HL-60/S4 treated with phorbol 12-myristate 13-acetate at 8.2 ng/mL for 4 days and 3 days (cell line): ENCODE measurements around the gene PLCXD1.
"Not testable (repeated sequence)": the region's sequence is repeated elsewhere in the genome, so short reads cannot be mapped to it uniquely, and the experiment has no call there.

Experiments used
- in situ Hi-C: fragments of 300-500 bp; cut with MboI; formaldehyde crosslinking; loops from 2 replicates; pipeline ENCODE4 v1.15.0; 2022; ENCODE audit warnings: low sequenced_read_pairs

The PLCXD1 gene

DNA sequence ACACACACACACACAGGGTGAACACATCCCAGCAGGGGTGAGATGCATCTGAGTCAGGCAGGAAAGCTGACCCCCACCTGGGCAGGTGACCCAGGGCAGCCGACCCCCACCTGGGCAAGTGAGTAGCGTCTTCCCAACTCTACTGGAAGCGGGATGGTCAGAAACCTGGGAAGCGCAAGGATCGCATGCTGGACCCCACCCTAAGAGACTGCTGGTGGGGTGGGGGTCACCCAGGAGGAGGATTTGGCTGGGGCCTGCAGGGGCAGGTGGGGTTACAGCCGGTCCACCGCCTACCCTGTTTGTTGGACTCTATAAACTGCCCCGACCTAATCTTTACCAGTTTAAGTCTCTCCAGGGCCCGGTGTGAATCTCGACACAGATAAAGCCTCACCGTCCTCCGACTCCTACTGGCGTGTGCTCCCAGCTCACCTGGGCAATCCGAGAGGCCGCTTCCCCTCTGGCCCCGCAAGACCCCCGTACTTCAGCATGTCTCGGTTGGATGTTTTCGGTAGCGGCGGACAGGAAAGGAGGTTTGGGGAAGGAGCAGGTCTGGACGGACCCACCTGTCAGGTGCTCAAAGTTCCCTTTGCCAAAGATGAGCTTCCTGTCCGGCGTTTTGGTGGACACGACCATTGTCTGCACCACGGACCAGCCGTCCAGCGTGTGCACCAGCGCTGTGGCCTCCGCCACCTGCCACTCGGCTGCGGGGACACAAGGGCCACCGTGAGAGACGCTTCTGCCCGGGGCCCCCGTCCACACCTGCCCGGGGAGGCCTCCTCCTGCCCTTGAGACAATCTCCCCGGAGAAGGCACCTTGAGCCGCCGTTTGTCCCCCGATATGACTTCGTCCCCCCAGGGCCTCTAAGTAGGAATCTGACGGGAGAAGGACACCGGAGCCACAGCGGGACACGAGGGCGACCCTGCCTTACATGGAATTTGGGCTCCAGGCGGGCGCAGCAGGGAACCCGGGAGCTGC is 35.5 kb downstream of the PLCXD1 start:
- in situ Hi-C loops, result no loop called here

DNA sequence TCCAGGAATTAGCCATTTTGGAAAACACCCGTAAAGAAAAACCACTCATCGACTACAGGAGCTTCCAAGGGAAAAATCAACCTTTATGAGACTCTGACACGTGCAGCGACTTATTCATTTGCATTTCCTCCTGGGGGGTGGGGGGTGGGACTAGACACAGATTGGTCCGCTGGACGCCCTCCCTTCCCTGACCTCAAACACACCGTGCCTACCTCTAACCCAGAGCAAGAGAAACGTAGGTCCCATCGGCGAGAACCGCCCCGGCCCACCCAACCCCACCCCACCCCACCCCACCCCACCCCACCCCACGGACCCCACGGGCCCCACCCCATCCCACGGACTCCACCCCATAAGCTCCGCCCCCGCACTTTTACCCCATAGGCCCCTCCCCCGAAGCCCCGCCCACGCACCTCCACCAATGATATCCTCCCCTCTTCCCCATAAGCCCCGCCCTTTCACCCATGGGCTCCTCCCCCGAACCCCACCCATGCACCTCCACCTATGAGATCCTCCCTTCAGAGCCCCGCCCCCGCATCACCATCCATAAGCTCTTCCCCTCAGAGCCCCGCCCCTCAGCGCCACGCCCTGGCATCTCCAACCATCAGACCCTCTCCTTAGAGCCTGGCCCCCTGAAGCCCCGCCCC is 36.4 kb downstream of the PLCXD1 start:
- in situ Hi-C loops, result no loop called here

DNA sequence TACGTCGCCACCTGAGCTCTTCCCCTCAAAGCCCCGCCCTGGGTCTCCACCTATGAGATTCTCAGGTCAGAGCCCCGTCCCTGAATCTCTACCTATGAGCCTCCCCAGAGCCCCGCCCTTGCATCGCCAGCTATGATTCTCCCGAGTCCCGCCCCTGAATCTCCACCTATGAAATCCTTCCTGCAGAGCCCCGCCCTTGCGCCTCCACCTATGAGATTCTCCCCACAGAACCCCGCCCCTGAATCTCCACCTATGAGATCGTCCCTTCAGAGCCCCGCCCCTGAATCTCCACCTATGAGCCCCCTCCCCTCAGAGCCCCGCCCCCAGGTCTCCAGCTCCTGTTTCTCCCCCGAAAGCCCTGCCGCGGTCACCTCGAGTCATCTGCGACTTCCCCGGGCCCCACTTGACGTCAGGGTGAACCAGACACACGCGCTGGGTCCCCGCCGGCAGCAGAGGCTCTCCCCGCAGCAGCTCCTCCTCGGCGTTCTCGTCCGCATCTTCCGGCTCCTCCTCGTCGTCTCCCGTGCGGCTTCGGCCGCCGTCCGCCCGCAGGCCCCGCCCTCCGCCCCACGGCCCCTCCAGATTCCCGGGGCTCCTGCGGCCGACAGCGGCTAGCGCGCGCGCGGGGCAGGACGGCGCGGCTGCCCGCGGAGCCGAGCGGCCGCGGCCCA is 37.0 kb downstream of the PLCXD1 start:
- in situ Hi-C loops, result no loop called here

DNA sequence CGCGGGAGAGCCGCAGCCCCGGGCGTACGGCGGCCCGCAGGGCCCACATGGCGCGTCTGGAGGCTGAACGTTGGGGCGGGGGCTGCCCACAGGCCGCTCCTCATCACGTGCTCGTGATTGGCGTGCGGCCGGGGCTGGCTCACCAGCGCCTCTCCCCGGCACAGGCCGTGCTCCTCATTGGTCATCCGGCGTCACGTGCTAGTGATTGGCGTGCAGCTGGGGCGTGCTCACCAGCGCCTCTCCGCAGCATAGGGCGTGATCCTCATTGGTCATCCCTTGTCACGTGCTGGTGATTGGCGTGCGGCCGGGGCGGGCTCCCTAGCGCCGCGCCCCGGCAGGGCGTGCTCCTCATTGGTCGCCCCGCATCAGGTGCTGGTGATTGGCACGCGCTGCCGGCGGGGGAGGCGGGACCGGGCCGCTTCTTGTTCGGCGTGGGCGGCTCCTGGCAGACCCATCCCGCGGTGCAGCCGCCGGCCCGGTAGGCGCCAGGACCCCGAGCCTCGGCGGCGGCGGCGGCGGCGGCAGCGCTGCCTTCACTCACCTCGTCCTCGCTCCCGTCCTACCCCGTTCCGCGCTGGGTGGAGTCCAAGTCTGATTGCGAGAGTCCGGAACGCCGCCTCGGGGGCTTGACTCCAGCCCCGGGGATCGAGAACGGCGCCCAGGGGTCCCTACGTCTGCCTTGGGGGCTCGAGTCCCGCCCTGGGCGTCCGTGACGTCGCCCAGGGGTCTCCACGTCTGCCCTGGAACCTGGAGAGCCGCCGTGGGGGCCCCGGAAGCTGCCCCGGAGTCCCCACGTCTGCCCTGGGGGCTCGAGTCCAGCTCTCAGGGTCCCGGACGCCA is 37.8 kb downstream of the PLCXD1 start, which contains the start of gene GTPBP6:
TSS of gene GTPBP6 (minus strand) at position 58 of the 840 bp plus-strand sequence. CDS start at position 49, 9 bp downstream.
- in situ Hi-C loops, result no loop called here

DNA sequence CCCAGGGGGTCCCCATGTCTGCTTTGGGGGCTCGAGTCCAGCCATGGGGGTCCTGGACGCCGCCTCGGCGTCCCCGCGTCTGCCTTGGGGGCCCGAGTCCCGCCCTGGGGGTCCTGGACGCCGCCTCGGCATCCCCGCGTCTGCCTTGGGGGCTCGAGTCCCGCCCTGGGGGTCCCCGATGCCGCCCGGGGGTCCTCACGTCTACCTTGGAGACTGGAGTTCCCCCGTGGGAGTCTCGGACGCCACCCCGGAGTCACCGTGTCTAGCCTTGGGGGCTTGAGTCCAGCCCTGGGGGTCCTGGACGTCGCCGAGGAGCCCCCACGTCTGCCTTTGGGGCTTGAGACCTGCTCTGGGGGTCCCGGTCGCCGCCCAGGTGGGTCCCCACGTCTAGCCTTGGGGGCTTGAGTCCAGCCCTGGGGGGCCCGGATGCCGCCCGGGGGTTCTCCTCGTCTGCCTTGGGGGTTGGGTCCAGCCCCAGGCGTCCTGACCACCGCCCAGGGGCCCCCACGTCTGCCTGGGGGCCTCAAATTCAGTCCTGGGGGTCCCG is 38.5 kb downstream of the PLCXD1 start:
- in situ Hi-C loops, result no loop called here

DNA sequence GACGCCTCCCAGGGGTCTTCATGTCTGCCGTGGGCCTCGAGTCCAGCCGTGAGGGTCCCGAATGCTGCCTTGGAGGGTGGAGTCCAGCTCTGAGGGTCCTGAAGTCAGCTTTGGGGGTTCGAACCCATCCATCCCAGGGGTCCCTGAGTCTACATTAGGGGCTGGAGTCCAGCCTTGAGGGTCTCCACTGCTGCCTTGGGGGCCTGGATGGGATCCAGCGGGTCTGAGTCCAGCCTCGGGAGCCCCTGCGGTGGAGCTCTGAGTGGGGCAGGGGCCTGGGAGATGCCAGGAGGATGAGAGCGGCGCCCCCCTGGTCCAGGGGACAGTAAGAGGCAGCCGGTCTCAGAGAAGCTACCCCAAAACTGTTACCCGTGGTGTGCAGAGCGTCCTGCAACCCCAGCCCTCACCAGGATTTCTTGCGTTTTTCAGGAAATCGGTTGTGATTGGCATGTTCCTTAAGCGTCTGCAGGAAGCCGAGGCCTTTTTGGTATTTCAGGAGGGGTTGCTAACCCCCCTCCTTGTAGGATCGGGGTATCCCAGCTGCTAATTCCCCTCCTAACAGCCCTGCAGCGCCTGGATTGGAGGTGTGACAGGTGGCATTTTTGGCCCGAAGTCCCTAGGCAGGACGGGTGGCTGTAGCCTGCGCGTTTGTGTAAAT is 39.1 kb downstream of the PLCXD1 start:
- in situ Hi-C loops, result no loop called here

DNA sequence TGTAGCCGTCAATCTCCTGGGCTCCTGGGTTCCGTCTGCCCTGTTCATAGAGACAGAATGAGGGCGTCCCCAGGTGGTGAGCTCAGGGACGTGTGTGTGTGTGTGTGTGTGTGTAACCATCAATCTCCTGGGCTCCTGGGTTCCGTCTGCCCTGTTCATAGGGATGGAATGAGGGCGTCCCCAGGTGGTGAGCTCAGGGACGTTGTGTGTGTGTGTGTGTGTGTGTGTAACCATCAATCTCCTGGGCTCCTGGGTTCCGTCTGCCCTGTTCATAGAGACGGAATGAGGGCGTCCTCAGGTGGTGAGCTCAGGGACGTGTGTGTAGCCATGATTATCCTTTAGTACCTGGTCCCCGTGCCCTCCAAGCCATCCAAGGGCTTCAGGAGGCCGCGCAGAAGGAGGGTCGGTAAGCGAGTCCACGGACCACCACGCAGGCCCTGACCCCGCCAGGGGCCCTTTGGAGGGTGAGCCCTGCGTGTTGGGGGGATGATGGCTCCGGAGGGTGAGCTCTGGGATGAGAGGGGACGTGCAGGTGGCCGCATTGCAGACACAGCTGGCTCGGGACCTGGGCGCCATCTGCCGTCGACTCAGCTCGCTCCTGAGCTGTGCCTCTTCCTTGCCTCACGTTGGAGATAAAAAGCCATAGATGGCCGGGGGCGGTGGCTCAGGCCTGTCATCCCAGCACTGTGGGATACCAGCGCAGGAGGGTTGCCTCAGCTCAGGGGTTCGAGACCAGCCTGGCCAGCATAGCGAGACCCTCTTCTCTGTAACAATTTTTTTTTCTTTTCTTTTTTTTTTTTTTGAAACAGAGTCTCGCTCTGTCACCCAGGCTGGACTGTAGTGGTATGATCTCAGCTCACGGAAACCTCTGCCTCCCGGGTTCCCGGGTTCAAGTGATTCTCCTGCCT is 42.8 kb downstream of the PLCXD1 start:
- in situ Hi-C loops, result no loop called here

DNA sequence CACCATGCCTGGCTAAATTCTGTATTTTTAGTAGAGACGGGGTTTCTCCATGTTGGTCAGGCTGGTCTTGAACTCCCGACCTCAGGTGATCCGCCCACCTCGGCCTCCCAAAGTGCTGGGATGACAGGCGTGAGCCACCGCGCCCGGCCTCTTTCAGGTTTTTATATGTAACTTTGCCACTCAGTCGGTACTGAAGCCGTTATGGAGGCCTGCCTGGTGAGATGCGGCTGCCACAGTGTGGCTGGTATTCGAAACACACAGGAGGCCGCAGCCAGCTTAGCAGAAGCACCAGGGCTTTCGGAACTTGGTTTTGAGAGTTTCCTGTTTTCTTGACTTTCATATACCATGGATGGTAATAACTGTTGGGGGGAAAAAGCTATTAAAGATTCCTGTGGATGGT is 43.5 kb downstream of the PLCXD1 start:
- in situ Hi-C loops, result not testable (repeated sequence)

DNA sequence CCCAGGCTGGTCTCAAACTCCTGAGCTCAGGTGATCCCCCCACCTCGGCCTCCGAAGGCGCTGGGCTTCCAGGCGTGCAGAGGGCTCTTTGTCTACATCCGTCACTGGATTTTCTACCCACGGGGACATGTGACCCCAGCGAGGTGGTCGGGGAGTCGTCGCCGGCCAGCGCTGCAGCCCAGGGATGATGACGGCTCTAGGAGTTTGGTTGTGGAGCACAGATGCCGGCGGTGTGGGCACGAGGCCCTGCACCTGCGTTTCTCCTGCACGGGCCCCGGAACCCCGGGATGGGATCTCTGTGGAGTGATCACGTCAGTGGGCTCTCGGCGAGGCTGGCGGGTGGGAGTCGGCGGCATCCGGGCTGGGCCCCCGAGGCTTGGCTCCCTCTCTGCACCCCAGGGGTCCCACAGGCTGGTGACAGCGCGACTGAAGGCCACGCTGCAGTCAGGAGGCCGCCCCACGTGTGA is 46.5 kb downstream of the PLCXD1 start:
- in situ Hi-C loops, result no loop called here

DNA sequence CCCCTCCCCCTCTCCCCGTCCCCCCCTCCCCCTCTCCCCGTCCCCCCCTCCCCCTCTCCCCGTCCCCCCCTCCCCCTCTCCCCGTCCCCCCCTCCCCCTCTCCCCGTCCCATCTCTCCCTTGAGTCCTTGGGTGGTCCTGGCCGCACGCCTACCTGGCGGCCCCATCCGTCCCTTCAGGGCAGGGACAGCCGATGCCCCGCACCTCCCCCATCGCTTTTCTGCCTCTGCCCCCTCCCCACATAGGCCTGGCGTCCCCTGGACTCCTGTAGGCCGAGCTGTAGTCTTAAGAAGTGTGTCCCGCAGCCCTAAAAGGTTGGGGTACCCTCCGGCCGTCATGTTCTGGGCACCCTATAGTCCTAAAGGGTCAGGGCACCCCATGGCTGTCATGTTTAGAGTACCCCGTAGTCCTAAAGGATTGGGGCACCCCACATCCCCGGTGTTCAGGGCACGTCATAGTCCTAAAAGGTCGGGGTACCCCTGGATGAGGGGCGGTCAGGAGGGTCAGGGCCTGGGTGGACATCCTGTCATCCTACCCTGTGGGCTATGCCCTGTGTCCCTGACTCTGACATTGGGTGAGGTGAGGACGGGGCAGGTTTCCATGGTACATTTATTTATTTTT is 48.2 kb downstream of the PLCXD1 start:
- in situ Hi-C loops, result no loop called here

DNA sequence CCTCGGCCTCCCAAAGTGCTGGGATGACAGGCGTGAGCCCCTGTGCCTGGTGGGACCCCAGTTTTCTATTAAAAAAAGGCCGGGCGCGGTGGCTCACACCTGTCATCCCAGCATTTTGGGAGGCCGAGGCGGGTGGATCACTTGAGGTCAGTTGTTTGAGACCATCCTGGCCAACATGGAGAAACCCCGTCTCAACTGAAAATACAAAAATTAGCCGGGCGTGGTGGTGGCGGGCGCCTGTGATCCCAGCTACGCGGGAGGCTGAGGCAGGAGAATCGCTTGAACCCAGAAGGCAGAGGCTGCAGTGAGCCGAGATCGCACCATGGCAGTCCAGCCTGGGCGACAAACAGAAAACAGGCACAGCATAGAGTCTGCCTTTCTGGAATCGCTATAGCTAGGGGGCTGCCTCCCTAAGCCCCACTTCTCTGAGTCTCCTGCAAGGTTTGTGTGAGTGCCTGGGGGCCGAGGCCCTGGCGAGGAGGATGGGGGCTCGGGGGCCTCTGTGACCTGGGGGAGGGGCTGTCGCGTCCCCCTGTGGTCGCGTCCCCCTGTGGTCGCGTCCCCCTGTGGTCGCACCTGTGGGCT is 49.1 kb downstream of the PLCXD1 start:
- in situ Hi-C loops, result not testable (repeated sequence)

DNA sequence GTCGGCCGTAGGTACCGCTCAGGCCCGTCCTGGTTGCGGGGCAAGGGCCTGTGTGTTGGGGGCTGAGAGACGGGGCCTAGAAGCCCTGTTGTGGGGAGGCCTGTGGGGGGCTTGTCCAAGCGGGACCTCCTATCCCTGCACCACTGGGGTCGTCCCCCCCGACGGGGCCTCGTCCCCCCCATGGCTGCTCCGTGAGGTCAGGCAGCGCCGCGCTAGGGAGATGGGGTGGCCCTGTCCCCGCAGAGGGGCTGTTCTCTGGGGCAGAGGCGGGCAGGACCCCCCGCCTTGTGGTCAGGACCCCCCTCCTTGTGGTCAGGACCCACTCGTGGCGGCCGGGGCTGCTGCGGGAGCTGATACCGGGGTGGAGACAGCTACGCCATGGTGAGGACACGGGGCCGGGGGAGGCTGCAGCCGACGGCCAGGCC is 49.6 kb downstream of the PLCXD1 start:
- in situ Hi-C loops, result no loop called here

DNA sequence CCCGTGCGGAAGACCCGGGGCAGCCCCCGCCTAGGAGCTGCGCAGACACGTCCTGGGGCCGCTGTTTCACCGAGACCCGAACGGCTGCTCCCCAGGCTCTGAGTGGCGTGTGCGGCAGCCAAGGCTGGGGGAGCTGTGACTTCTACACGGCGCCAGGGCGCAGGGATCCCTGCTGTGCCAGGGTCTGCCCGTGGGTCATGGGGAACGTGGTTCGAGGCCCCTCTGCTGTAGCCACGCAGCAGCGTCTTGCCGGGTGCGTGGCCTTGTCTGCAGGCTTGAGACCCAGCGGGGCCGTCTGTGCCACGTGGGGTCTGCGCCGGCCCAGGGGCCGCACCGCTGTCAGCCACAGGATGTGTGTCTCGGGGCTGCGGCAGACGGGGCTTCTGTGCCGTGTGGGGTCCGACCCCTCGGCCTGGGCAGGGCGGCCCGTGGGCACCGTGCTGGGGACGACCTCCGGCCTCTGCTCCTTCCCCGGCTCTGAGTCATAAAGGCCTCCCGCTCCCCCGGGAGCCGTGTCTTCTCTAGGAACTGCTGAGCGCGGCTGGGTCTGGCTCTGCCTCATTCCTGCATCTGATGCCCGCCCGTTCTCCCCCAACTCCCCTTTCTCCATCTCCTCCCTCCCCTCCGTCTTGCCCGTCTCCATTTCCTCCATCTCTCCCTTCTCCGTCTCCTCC is 50.1 kb downstream of the PLCXD1 start:
- in situ Hi-C loops, result no loop called here

DNA sequence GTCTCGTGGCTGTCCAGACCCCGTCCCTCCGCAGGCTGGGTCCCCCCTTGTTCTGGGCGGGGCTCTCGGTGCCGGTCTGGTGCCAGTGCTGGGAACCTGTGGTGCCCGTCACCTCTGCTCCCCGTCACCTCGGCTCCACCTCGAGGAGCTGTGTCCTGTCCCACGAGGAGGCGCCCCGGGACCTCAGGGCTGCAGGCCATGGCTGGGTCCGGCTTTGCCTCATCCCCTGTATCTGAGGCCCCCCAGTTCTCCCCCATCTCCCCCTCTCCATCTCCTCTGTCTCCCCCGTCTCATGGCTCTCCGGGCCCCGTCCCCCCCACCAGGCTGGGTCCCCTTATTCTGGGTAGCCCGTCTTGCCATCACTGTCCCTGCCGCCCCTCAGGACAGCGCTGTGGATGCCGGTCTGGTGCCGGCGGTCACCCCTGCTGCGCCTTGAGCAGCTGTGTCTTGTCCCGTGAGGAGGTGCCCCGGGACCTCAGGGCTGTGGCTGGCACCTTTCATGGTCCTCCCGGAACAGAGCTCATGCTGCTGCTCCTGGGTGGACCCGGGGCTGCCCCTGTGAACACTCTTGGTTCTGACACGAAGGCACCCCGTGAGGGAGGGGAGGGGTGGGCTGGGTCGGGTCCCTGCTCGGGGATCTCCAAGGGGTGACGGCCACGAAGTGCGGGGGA is 50.8 kb downstream of the PLCXD1 start:
- in situ Hi-C loops, result no loop called here

DNA sequence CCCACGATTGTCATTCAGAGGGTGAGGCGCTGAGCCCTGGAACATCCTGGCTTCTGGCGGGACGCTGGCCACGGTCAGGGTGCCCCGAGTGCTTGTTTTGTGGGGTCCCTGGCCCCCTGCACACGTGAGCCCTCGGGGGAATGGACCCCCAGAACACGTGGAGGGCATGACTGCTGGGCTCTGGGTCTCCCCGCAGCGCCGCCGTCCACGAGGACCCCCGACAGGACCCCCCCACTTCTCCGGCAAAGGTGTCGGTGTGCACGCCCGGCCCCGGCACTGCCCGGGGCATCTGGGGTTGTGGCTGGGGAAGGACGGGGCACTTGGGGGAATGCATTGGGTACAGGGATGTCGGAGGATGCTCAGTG is 51.3 kb downstream of the PLCXD1 start:
- in situ Hi-C loops, result no loop called here

DNA sequence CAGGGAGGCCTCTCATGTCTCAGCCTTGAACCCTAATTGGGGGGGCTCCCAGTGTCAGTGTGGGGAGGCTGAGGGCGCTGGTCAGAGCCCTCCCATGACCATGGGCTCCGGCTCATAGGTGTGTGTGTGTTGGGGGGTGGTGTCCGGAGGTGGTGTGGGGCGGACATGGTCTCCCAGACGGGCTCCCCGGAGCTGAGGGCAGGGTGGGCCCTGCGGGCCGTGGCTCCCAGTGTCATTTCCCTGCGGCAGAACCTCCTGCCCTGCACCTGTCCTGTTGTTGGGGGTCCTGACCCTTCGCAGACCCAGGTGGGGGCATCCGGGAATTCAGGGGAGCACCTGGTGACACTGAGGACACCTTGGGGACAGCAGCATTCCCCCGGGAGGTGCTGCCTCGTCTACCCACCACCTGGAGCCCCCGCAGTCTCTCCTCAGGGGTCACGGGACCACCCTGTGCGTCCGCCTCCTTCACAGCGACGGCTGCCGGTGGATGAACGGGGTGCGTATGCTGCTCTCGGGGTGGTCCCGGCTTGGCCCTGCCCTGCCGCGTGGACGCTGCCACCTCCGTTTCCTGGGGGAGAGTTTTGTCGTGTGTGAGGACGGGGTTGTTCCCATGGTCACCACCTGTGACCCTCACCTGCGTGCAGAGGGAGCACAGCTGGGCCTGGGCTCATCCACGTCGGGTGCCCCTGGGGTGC is 51.9 kb downstream of the PLCXD1 start:
- in situ Hi-C loops, result no loop called here
